Stomach (tissue), 9 donors: ENCODE results near the gene AAMDC. TPM values are rescaled to one million over a fixed set of nuclear protein-coding genes. Genes with fewer than 3 reads are reported as not detected.

Experiments
- DNase-seq, 2 donors: peaks; one replicate each; pipeline versions ENCODE4 v3.0.0 to v3.0.0-alpha.2; 2013 to 2019
- H3K27ac ChIP-seq, 5 donors: fragments of 200-600 bp in 4 of 5; sonication (generic) in 4 of 5; one replicate each; pipeline ENCODE4 v1.5.1; 2013 to 2019; ENCODE audit warnings: mild to moderate bottlenecking in 1 of 5, moderate library complexity in 1 of 5
- H3K27me3 ChIP-seq, 3 donors: fragments of 200-600 bp; sonication (generic); one replicate each; pipeline ENCODE4 v1.5.1; 2017 to 2019; ENCODE audit warnings: mixed run types in 1 of 3
- H3K36me3 ChIP-seq, 4 donors: fragments of 200-600 bp; sonication (generic); 1 replicate in 3 of 4; 2 replicates in 1 of 4; pipeline ENCODE4 v1.5.1; 2016 to 2019
- H3K4me1 ChIP-seq, 4 donors: fragments of 200-600 bp; sonication (generic); one replicate each; pipeline ENCODE4 v1.5.1; 2016 to 2019
- H3K4me3 ChIP-seq, 4 donors: fragments of 200-600 bp; sonication (generic) in 3 of 4; one replicate each; pipeline ENCODE4 v1.5.1; 2016 to 2019; ENCODE audit warnings: mild to moderate bottlenecking in 1 of 4
- H3K9me3 ChIP-seq, 4 donors: fragments of 200-600 bp; sonication (generic); one replicate each; pipeline ENCODE4 v1.5.1; 2016 to 2019
- CTCF ChIP-seq, 7 experiments: fragments of 450-650 bp in 4 of 7; fragments of 200-600 bp in 3 of 7; sonication (generic) in 3 of 7; IDR thresholded peaks; one replicate each; pipeline ENCODE4 v1.5.1; 2016 to 2019; ENCODE audit warnings: antibody characterized with exemption in 7 of 7, control low read depth in 2 of 7, mild to moderate bottlenecking in 1 of 7
- EP300 ChIP-seq: sonication (generic); formaldehyde crosslinking; IDR thresholded peaks from one replicate; pipeline ENCODE4 v1.6.1; 2017; ENCODE audit warnings: antibody characterized with exemption
- POLR2A ChIP-seq, 4 donors: fragments of 450-650 bp; IDR thresholded peaks; one replicate each; pipeline ENCODE4 v1.6.1; 2016; ENCODE audit warnings: antibody characterized with exemption in 4 of 4, control low read depth in 2 of 4, mild to moderate bottlenecking in 1 of 4, moderate library complexity in 1 of 4
- POLR2AphosphoS5 ChIP-seq, 3 donors: sonication (generic); formaldehyde crosslinking; IDR thresholded peaks; one replicate each; pipeline ENCODE4 v1.6.1; 2016; ENCODE audit warnings: antibody characterized with exemption in 3 of 3
- WGBS, 5 donors: extraction: QIAGEN DNeasy Blood & Tissue Kit in 3 of 5; methylation state at CpG; one replicate each; pipeline versions ENCODE4 v1.1.5 to v1.1.7; 2013 to 2018; 5-methylcytosine and 5-hydroxymethylcytosine counted together
- intact Hi-C: fragments of 100-400 bp; cut with DNase I; formaldehyde crosslinking; loops from one replicate; pipeline ENCODE4 v1.15.1; 2023; ENCODE audit warnings: low total_unique reads
- polyA plus RNA-seq, 3 donors: library from polyadenylated mRNA; stranded (reverse); fragments of 200-250 nt; gene quantifications; one replicate each; pipeline ENCODE4 v1.2.3, GENCODE V29; 2013
- total RNA-seq, 5 donors: library from RNA; depleted of rRNA; stranded (reverse); fragments of >200 nt; gene quantifications; one replicate each; pipeline versions ENCODE4 v1.1.0 to v1.2.3, GENCODE V29; 2014 to 2016
- donor health status: healthy with polysubstance abuse.
- donor health status: Bipolar disorder and iron deficiency.
- donor health status: healthy.

AAMDC gene
- total and polyA plus RNA-seq, 8 donors: 2.2 to 127 (median 32.7) TPM; not detected in 1

- DNase-seq: no peak
- H3K4me1 ChIP-seq: peaks cover 0 to 34% (median 4%) of the 10 kb centered on the region in 4 donors
- intact Hi-C loops: no loop called here
- no peak overlapping the region for H3K27ac ChIP-seq
- TF ChIP-seq CTCF (IDR thresholded peaks at IDR 0.05): no peak
- no peak for TF ChIP-seq EP300
- TF ChIP-seq POLR2AphosphoS5 (IDR thresholded peaks at IDR 0.05): no peak
- TF ChIP-seq POLR2A (IDR thresholded peaks at IDR 0.05): no peak
- no peak overlapping the region for H3K4me3 ChIP-seq
- H3K36me3 ChIP-seq: peaks cover 0 to 10% (median 3%) of the 10 kb centered on the region in 4 donors
- no peaks in the 10 kb centered on the region for H3K27me3 ChIP-seq
- WGBS, 5 donors: 92 to 100% (median 97%) methylated on average over 1 of the region's 1 CpG
- H3K9me3 ChIP-seq: no peaks in the 10 kb centered on the region
These were observed 42.8 kb upstream of the AAMDC start for GRCh38 chr11:77778118-77778517.

- 20 to 56% (median 43%) methylated on average over 1 of the region's 1 CpG for WGBS, 5 donors
- Histone ChIP-seq H3K27ac (no peak overlapping the region), H3K36me3 (peaks cover 0 to 10% (median 3%) of the 10 kb centered on the region in 4 donors), H3K4me3 (no peak overlapping the region), H3K4me1 (peaks cover 0 to 34% (median 5%) of the 10 kb centered on the region in 4 donors), H3K9me3 (no peaks in the 10 kb centered on the region), H3K27me3 (no peaks in the 10 kb centered on the region)
- DNase-seq: no peak
- TF ChIP-seq EP300 (no peak), POLR2AphosphoS5 (IDR thresholded peaks at IDR 0.05) (no peak), POLR2A (IDR thresholded peaks at IDR 0.05) (no peak), CTCF (IDR thresholded peaks at IDR 0.05) (no peak)
- intact Hi-C loops: no loop called here
These were observed 42.4 kb upstream of the AAMDC start for GRCh38 chr11:77778549-77778948.

GRCh38 chr11:77779935-77780334 is 41.0 kb upstream of the AAMDC start:
- Histone ChIP-seq H3K36me3 (peaks cover 0 to 10% (median 3%) of the 10 kb centered on the region in 4 donors), H3K4me1 (peaks cover 0 to 45% (median 12%) of the 10 kb centered on the region in 4 donors), H3K27ac (no peak overlapping the region), H3K9me3 (no peaks in the 10 kb centered on the region), H3K4me3 (no peak overlapping the region), H3K27me3 (no peaks in the 10 kb centered on the region)
- peak in 1 of 2 donors; percentile 40 for DNase-seq
- TF ChIP-seq POLR2A (IDR thresholded peaks at IDR 0.05): no peak
- TF ChIP-seq CTCF (IDR thresholded peaks at IDR 0.05): no peak
- no peak for TF ChIP-seq EP300
- no peak for TF ChIP-seq POLR2AphosphoS5 (IDR thresholded peaks at IDR 0.05)
- intact Hi-C loops: no loop called here

GRCh38 chr11:77783025-77783424 is 37.9 kb upstream of the AAMDC start:
- no peak overlapping the region for H3K27ac ChIP-seq
- peaks cover 0 to 34% (median 13%) of the 10 kb centered on the region in 4 donors for H3K4me1 ChIP-seq
- H3K9me3 ChIP-seq: no peaks in the 10 kb centered on the region
- H3K36me3 ChIP-seq: no peaks in the 10 kb centered on the region
- no peak for DNase-seq
- no peaks in the 10 kb centered on the region for H3K27me3 ChIP-seq
- H3K4me3 ChIP-seq: no peak overlapping the region
- TF ChIP-seq POLR2AphosphoS5 (IDR thresholded peaks at IDR 0.05) (no peak), POLR2A (IDR thresholded peaks at IDR 0.05) (no peak), EP300 (no peak), CTCF (IDR thresholded peaks at IDR 0.05) (no peak)
- WGBS, 5 donors: 94 to 96% (median 95%) methylated on average over 1 of the region's 1 CpG
- intact Hi-C loops: no loop called here
